AG04450 (cell line): ENCODE results near the gene VPS8. TPM values are rescaled to one million over a fixed set of nuclear protein-coding genes. Genes with fewer than 3 reads are reported as not detected.

Experiments
- CTCF ChIA-PET: fragments of 300-600, 350-600 bp; formaldehyde crosslinking; extraction: SDS; loops from one replicate; lab custom pipeline; 2022; ENCODE audit warnings: antibody characterized with exemption, inconsistent platforms; lab: Charles Lee
- POLR2A ChIA-PET: fragments of 350-600 bp; formaldehyde crosslinking; extraction: SDS; loops from one replicate; lab custom pipeline; 2021; ENCODE audit warnings: antibody characterized with exemption, inconsistent platforms; lab: Yijun Ruan, JAX
- DNase-seq: peaks from one replicate; pipeline ENCODE4 v3.0.0-alpha.2; 2011; ENCODE audit warnings: low read depth, low spot score
- H3K27ac ChIP-seq: one replicate; pipeline ENCODE4 v1.5.1; 2012; ENCODE audit warnings: low read depth, low read length, control low read depth
- H3K27me3 ChIP-seq: one replicate; pipeline ENCODE4 v1.6.0; 2012; ENCODE audit warnings: low read length; ENCODE audit not compliant: control insufficient read depth, insufficient read depth
- H3K4me3 ChIP-seq: 2 replicates; pipeline ENCODE4 v1.5.1; 2011; ENCODE audit warnings: mild to moderate bottlenecking, low read depth, low read length, control low read depth
- H3K9me3 ChIP-seq: 2 replicates; pipeline ENCODE4 v1.5.1; 2012; ENCODE audit warnings: low read length; ENCODE audit not compliant: control insufficient read depth, insufficient read depth
- CTCF ChIP-seq: IDR thresholded peaks from 2 replicates; pipeline ENCODE4 v1.5.1; 2011; ENCODE audit warnings: low read depth, low read length, control low read depth, inconsistent platforms
- polyA plus RNA-seq: library from polyadenylated mRNA; depleted of rRNA; stranded (reverse); fragments of >200 nt; gene quantifications from 2 replicates; pipeline ENCODE4 v1.2.3, GENCODE V29; 2011

VPS8 gene
- polyA plus RNA-seq, 1 experiment = 40.6 TPM

GRCh38 chr3:184850201-184850600 is 38.2 kb downstream of the VPS8 start:
- CTCF ChIA-PET = interaction anchor here (0.9 to 2.0 kb wide), 3 partner anchors 10 to 39 kb away, joined by 3 to 5 read pairs (median 3); no protein-coding TSS in a partner anchor
- H3K27me3 ChIP-seq = no peaks in the 10 kb centered on the region

GRCh38 chr3:184857099-184857498 is 45.1 kb downstream of the VPS8 start:
- POLR2A ChIA-PET = no interaction called here
- CTCF ChIA-PET = no interaction called here

More at GRCh38 chr3:184850201-184850600, 38.2 kb downstream of the VPS8 start:
- Histone ChIP-seq H3K9me3 (no peaks in the 10 kb centered on the region), H3K4me3 (no peak overlapping the region), H3K27ac (no peak overlapping the region)
- TF ChIP-seq CTCF = no peak
- POLR2A ChIA-PET = no interaction called here
- DNase-seq = no peak

GRCh38 chr3:184864000-184864399 is 52.0 kb downstream of the VPS8 start:
- DNase-seq = no peak
- H3K4me3 ChIP-seq = no peak overlapping the region
- POLR2A ChIA-PET = no interaction called here
- no peaks in the 10 kb centered on the region for H3K27me3 ChIP-seq
- H3K27ac ChIP-seq = no peak overlapping the region
- TF ChIP-seq CTCF = no peak
- H3K9me3 ChIP-seq = no peaks in the 10 kb centered on the region
- CTCF ChIA-PET = no interaction called here

More at GRCh38 chr3:184857099-184857498, 45.1 kb downstream of the VPS8 start:
- Histone ChIP-seq H3K27me3 (no peaks in the 10 kb centered on the region), H3K4me3 (no peak overlapping the region), H3K27ac (no peak overlapping the region), H3K9me3 (no peaks in the 10 kb centered on the region)
- no peak for DNase-seq
- no peak for TF ChIP-seq CTCF

GRCh38 chr3:184868477-184868876 is 56.5 kb downstream of the VPS8 start:
- no peaks in the 10 kb centered on the region for H3K27me3 ChIP-seq
- DNase-seq = no peak
- H3K9me3 ChIP-seq = no peaks in the 10 kb centered on the region
- no peak overlapping the region for H3K4me3 ChIP-seq
- no peak overlapping the region for H3K27ac ChIP-seq
- CTCF ChIA-PET = interaction anchor here (1.8 to 2.6 kb wide), 3 partner anchors 14 to 308 kb away, joined by 5 to 8 read pairs (median 7); partner anchors contain the start of gene EPHB3
- TF ChIP-seq CTCF = no peak
- POLR2A ChIA-PET = no interaction called here

- Histone ChIP-seq H3K4me3 (no peak overlapping the region), H3K27me3 (no peaks in the 10 kb centered on the region), H3K9me3 (no peaks in the 10 kb centered on the region), H3K27ac (no peak overlapping the region)
- CTCF ChIA-PET = interaction anchor here (0.7 kb wide), 1 partner anchor 306 kb away, joined by 4 read pairs; no protein-coding TSS in a partner anchor
- no peak for TF ChIP-seq CTCF
- DNase-seq = no peak
- POLR2A ChIA-PET = no interaction called here
Measured at GRCh38 chr3:184872200-184872599, 60.2 kb downstream of the VPS8 start.
